ENCODE data around the gene C4orf46. TPM values are rescaled to one million over a fixed set of nuclear protein-coding genes. Genes with fewer than 3 reads are reported as not detected.
A peak's percentile ranks its signal among the peaks of the same experiment; 100 is the strongest.

The C4orf46 gene
- total RNA-seq, 1 experiment from 2014 or later, result 32.6 TPM

DNA sequence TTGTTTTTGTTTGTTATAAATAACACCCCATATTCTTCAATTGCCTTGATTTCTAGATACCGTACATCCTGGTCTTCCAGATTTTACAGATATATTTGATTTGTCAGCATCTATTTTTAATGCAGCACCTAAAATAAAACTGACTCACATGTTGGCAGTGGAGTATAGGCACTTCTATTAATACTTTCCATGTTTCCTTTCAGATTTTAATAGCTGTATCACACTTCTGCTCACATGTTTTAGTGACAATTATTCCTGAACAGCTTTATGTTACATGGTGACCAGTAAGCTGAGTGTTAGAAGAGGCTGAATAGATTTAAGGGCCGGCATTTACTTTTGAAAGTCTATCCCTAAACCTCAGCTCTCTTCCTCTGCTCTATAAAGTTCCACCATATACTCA is 46.1 kb downstream of the C4orf46 start:
- Histone ChIP-seq H3K36me3 (no peaks in the 10 kb centered on the region), H3K9me3 (replicated peaks) (no peaks in the 10 kb centered on the region), H3K27ac (no peak overlapping the region), H3K4me3 (no peak overlapping the region), H3K4me1 (replicated peaks) (no peaks in the 10 kb centered on the region), H3K27me3 (replicated peaks) (peaks cover 9% of the 10 kb centered on the region; the same call in 1 of the 2 replicates)
- no peak for DNase-seq (ENCODE audit: low read depth in 1 of 2, low spot score in 2 of 2)

DNA sequence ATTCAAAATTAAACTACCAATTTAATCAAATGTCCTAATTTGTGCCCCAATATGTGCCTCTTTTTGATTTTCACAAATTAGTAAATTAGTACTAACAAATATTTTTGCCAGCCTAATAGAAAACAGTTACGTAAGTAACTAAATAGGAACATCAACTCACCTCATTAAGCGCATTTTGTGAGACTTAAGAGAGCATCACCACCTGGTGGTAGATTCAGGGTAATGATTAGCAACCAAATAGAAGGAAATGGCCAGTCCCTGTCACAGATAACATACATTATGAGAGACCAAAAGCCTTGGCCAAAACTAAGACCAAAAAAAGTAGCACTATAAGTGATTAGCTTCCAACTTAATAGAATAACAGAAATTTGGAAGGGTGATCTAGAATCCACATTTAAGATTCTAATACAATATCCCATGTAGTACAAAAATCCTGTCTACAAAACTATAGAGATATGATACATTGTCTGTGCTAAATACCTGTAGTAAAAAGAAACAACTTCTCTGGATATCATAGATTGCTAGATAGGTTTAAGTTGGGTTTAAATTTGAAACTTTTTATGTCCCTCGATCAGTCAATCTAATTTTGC is 46.7 kb downstream of the C4orf46 start:
- H3K27me3 ChIP-seq (replicated peaks), result peaks cover 9% of the 10 kb centered on the region; the same call in 1 of the 2 replicates
- no peaks in the 10 kb centered on the region for H3K36me3 ChIP-seq
- H3K9me3 ChIP-seq (replicated peaks), result no peaks in the 10 kb centered on the region
- peak in 1 of 2 experiments; percentile 24 for DNase-seq (ENCODE audit: low read depth in 1 of 2, low spot score in 2 of 2)
- no peak overlapping the region for H3K27ac ChIP-seq
- no peak overlapping the region for H3K4me3 ChIP-seq
- H3K4me1 ChIP-seq (replicated peaks), result no peaks in the 10 kb centered on the region

DNA sequence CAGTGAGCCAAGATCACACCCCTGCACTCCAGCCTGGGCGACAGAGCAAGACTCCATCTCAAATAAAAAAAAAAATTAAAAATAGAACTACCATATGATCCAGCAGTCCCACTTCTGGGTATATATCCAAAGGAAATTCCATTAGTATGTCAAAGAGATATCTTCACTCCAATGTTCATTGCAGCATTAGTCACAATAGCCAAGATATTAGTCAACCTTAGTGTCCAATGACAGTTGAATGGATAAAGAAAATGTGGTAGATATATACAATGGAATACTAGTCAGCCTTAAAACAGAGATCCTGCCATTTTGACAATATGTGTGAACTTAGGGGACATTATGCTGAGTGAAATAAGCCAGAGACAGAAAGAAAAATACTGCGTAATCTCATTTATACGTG is 49.4 kb downstream of the C4orf46 start:
- H3K27me3 ChIP-seq (replicated peaks), result peaks cover 5% of the 10 kb centered on the region; the same call in 1 of the 2 replicates
- no peak overlapping the region for H3K27ac ChIP-seq
- H3K4me3 ChIP-seq, result no peak overlapping the region
- DNase-seq (ENCODE audit: low read depth in 1 of 2, low spot score in 2 of 2), result no peak
- no peaks in the 10 kb centered on the region for H3K4me1 ChIP-seq (replicated peaks)
- no peaks in the 10 kb centered on the region for H3K9me3 ChIP-seq (replicated peaks)
- H3K36me3 ChIP-seq, result no peaks in the 10 kb centered on the region

DNA sequence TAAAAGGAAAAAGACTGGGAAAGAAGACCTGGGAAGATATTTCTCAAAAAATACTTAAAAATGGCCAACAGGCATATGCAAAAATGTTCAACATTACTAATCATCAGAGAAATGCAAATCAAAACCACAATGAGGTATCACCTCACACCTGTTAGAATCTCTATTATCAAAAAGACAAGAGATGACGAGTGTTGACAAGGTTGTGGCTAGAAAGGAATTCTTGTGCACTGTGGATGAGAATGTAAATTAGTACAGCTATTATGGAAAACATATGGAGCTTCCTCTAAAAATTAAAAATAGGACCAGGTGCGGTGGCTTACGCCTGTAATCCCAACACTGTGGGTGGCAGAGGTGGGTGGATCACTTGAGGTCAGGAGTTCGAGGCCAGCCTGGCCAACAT is 50.0 kb downstream of the C4orf46 start:
- no peaks in the 10 kb centered on the region for H3K4me1 ChIP-seq (replicated peaks)
- H3K27ac ChIP-seq, result no peak overlapping the region
- no peak overlapping the region for H3K4me3 ChIP-seq
- no peaks in the 10 kb centered on the region for H3K36me3 ChIP-seq
- peaks cover 5% of the 10 kb centered on the region; the same call in 1 of the 2 replicates for H3K27me3 ChIP-seq (replicated peaks)
- no peak for DNase-seq (ENCODE audit: low read depth in 1 of 2, low spot score in 2 of 2)
- H3K9me3 ChIP-seq (replicated peaks), result no peaks in the 10 kb centered on the region

DNA sequence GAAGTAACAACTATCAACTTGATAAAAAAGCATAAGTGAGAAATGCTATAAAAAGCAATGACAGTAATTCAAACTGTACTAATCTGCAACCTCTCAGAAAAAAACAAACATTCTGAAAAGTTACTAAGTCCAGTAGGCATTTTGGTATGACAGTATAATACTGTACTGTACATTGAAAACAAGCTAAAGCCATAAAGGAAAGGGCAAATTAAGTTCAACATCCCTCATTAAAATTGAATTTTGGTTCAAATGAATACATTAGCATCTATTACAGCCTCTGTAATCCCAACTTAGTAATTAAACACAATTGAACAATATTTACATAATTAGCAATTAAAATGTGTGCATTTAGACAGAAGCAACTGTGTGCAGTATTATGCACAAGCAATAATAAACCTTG is 53.7 kb downstream of the C4orf46 start:
- H3K27me3 ChIP-seq (replicated peaks), result no peaks in the 10 kb centered on the region
- no peaks in the 10 kb centered on the region for H3K4me1 ChIP-seq (replicated peaks)
- DNase-seq (ENCODE audit: low read depth in 1 of 2, low spot score in 2 of 2), result no peak
- no peaks in the 10 kb centered on the region for H3K9me3 ChIP-seq (replicated peaks)
- H3K36me3 ChIP-seq, result no peaks in the 10 kb centered on the region
- no peak overlapping the region for H3K4me3 ChIP-seq
- no peak overlapping the region for H3K27ac ChIP-seq

Other genes starting within 250 kb of the C4orf46 start
- gene RXFP1, start 150.0 kb downstream of the C4orf46 start, total RNA-seq (2014; rRNA removed; shearing (Covaris generic)), result 2.1 and 2.2 TPM in 2 replicates
- 17.6 and 21.1 TPM in 2 replicates for gene ETFDH, start 409 bp upstream of the C4orf46 start, total RNA-seq (2014; rRNA removed; shearing (Covaris generic))
- gene PPID, start 51.5 kb upstream of the C4orf46 start, total RNA-seq (2014; rRNA removed; shearing (Covaris generic)), result 56.4 and 59.7 TPM in 2 replicates
- 14.6 and 29.6 TPM in 2 replicates for gene FNIP2, start 97.1 kb upstream of the C4orf46 start, total RNA-seq (2014; rRNA removed; shearing (Covaris generic))

Measured in SJSA1 (cell line).